Measurements from ENCODE around the gene FAM131B. TPM values are rescaled to one million over a fixed set of nuclear protein-coding genes. Genes with fewer than 3 reads are reported as not detected.

The FAM131B gene
- total and polyA plus RNA-seq, 2 of the 13 experiments (the other 11 are each of a cell fraction or from before 2014, with no cell fraction given): 0.07 TPM; not detected in 1

GRCh38 chr7:143356414-143357050 is 6.0 kb downstream of the FAM131B start:
- 40% methylated on average over 3 of the region's 13 CpGs for WGBS (ENCODE audit: low lambda C conversion rate)
- POLR2A ChIA-PET: no interaction called here
- no peak for DNase-seq (ENCODE audit: low spot score)

More at GRCh38 chr7:143356414-143357050, 6.0 kb downstream of the FAM131B start:
- Histone ChIP-seq H4K20me1 (ENCODE audit: insufficient read depth, low read length) (no peaks in the 10 kb centered on the region), H3K9ac (ENCODE audit: insufficient read depth, low read depth, low read length) (no peak overlapping the region), H3K4me3 (replicated peaks in 1 of 3; ENCODE audit: insufficient read depth in 1 of 3, low read depth in 2 of 3, low read length in 3 of 3) (no peak overlapping the region), H2AFZ (ENCODE audit: low read length) (no peak overlapping the region), H3K79me2 (ENCODE audit: insufficient read depth, low read length) (no peaks in the 10 kb centered on the region), H3K27ac (ENCODE audit: extremely low read length, insufficient read depth, low read length) (no peak overlapping the region), H3K36me3 (replicated peaks in 1 of 2; ENCODE audit: control insufficient read depth in 1 of 2, insufficient read depth in 2 of 2, low read length in 2 of 2) (no peaks in the 10 kb centered on the region), H3K9me3 (ENCODE audit: low read length) (no peaks in the 10 kb centered on the region), H3K4me1 (ENCODE audit: insufficient read depth, low read length) (no peaks in the 10 kb centered on the region), H3K4me2 (ENCODE audit: low read depth, low read length) (no peak overlapping the region), H3K27me3 (ENCODE audit: control insufficient read depth in 1 of 2, insufficient read depth in 2 of 2, low read length in 2 of 2) (peaks cover 3 to 45% of the 10 kb centered on the region in 2 experiments; a peak in 4 of 5 replicates)
- in situ Hi-C loops (cut with HindIII; ENCODE audit: extremely low pct_ligation_motif_present, low pct_unique_long_range_greater_than_20kb): no loop called here
- CTCF ChIA-PET (ENCODE audit: low intra/inter-chr PET ratio, low total read pairs): no interaction called here
- ATAC-seq (no peak), FAIRE-seq (no peak)
- BruUV-seq (replicated peaks): no TSS peak
- TF ChIP-seq ZNF225 (CRISPR knock-in tag; IDR thresholded peaks at IDR 0.05) (no peak), HNRNPK (IDR thresholded peaks at IDR 0.05; ENCODE audit: low read depth, low read length, poor library complexity, severe bottlenecking) (no peak), ZNF549 (CRISPR knock-in tag; IDR thresholded peaks at IDR 0.05) (no peak), ZNF724P (CRISPR knock-in tag; IDR thresholded peaks at IDR 0.05; ENCODE audit: borderline replicate concordance) (no peak), CREB1 (IDR thresholded peaks at IDR 0.05) (peak; percentile 87), CREB1 (CRISPR knock-in tag; IDR thresholded peaks at IDR 0.05) (no peak), EHMT2 (IDR thresholded peaks at IDR 0.05; ENCODE audit: borderline replicate concordance, low read depth, low read length) (no peak), HINFP (CRISPR knock-in tag; IDR thresholded peaks at IDR 0.05; ENCODE audit: low read depth) (no peak)
- intact Hi-C loops (cut with micrococcal nuclease; ENCODE audit: unreplicated experiment): no loop called here

Measured in HepG2 (cell line).